Measurements from ENCODE around the gene UBL7. TPM values are rescaled to one million over a fixed set of nuclear protein-coding genes. Genes with fewer than 3 reads are reported as not detected.
"Not testable (repeated sequence)": the region's sequence is repeated elsewhere in the genome, so short reads cannot be mapped to it uniquely, and the experiment has no call there.

The UBL7 gene
- total RNA-seq, 8 experiments from 2014 or later = 34.5 to 48.1 (median 43.2) TPM

DNA sequence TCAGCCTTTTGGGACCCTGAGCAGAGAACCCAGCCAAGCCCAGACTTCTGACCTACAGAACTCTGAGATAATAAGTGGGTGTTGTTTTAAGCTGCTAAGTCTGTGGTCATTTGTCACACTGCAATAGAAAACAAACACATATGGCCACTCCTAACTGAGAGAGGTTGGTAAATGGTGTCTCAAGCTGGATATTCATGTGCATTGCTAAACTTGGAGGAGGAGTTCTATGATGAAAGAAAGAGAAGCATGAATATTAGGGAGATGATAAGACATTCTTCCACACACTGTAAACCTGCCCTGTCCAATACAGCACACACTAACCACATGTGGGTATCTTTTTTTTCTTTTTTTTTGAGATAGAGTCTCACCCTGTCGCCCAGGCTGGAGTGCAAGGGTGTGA lies 27.8 kb upstream of the UBL7 start:
- in situ Hi-C loops (cut with MboI; ENCODE audit: low pct_unique_long_range_greater_than_20kb in 2 of 9, low sequenced_read_pairs in 9 of 9, unreplicated experiment in 9 of 9) = no loop called here
- ATAC-seq (replicated peaks in 6 of 8) = peak in 3 of 8 experiments; percentile 90 to 96 (median 96)

DNA sequence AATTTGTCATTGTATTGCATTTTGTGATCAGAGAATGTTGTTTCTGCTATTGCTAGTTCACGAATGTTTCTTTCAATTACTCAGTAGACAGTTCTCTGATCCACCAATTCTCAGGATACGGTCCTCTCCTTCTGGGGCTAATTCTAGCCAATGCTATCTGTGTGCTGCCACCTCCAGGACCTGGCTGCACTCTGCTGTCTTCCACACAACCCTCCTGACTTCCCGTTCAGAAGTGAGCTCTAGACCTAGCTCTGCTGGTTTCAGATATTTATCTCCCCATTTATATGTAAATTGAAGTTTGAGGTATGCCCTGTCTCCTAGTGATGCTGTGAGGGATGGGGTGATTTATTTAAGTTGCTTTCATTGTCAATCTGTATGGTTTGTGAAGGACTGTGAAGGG lies 21.7 kb upstream of the UBL7 start:
- 25 to 80% (median 51%) methylated on average over 1 to 3 of the region's 3 CpGs; no CpG with 5 or more reads in 1 of the 10 experiments for WGBS, 10 experiments
- Histone ChIP-seq H3K4me3 (no peak overlapping the region), H3K4me1 (replicated peaks in 1 of 2) (no peaks in the 10 kb centered on the region), H3K27ac (no peak overlapping the region)
- in situ Hi-C loops (cut with MboI; ENCODE audit: low pct_unique_long_range_greater_than_20kb in 2 of 9, low sequenced_read_pairs in 9 of 9, unreplicated experiment in 9 of 9) = no loop called here
- ATAC-seq (replicated peaks in 6 of 8) = peak in 6 of 8 experiments; percentile 37 to 84 (median 78)

More for the DNA sequence above, 27.8 kb upstream of the UBL7 start:
- no peak overlapping the region for H3K4me3 ChIP-seq
- H3K4me1 ChIP-seq (replicated peaks in 1 of 2) = peaks cover 0 to 5% of the 10 kb centered on the region in 2 donors
- H3K27ac ChIP-seq = no peak overlapping the region
- 17 to 100% (median 75%) methylated on average over 1 of the region's 1 CpG; no CpG with 5 or more reads in 4 of the 10 experiments for WGBS, 10 experiments

DNA sequence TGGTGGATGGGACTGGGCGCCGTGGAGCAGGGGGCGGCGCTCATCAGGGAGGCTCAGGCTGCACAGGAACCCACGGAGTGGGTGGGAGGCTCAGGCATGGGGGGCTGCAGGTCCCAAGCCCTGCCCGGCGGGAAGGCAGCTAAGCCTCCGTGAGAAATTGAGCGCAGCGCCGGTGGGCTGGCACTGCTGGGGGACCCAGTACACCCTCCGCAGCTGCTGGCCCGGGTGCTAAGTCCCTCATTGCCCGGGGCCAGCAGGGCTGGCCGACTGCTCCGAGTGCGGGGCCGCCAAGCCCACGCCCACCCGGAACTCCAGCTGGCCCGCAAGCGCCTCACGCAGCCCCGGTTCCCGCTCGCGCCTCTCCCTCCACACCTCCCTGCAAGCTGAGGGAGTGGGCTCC lies 19.4 kb upstream of the UBL7 start:
- H3K27ac ChIP-seq; in situ Hi-C loops (cut with MboI; ENCODE audit: low pct_unique_long_range_greater_than_20kb in 2 of 9, low sequenced_read_pairs in 9 of 9, unreplicated experiment in 9 of 9); H3K4me1 ChIP-seq (replicated peaks in 1 of 2); ATAC-seq (replicated peaks in 6 of 8); H3K4me3 ChIP-seq: not testable (repeated sequence)
- 82 to 91% methylated on average over 2 to 8 of the region's 27 CpGs; no CpG with 5 or more reads in 8 of the 10 experiments for WGBS, 10 experiments

DNA sequence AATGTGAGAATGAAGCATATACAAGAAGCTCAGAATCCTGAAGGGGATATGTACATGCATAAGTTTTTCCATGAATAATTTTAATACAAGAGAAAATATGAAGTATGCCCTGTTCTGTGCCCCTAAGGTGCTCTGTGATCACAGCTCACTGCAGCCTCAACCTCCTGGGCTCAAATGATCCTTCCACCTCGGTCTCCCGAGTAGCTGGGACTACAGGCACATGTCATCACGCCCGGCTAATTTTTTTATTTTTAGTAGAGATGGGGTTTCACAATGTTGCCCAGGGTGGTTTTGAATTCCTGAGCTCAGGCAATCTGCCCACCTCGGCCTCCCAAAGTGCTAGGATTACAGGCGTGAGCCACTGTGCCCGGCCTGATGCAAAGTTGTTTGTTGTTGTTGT lies 10.7 kb upstream of the UBL7 start:
- H3K4me3 ChIP-seq; in situ Hi-C loops (cut with MboI; ENCODE audit: low pct_unique_long_range_greater_than_20kb in 2 of 9, low sequenced_read_pairs in 9 of 9, unreplicated experiment in 9 of 9); H3K4me1 ChIP-seq (replicated peaks in 1 of 2); H3K27ac ChIP-seq: not testable (repeated sequence)
- peak in 1 of 8 experiments; percentile 36 for ATAC-seq (replicated peaks in 6 of 8)
- WGBS, 10 experiments = 80 to 100% (median 92%) methylated on average over 2 to 6 of the region's 7 CpGs; no CpG with 5 or more reads in 3 of the 10 experiments

DNA sequence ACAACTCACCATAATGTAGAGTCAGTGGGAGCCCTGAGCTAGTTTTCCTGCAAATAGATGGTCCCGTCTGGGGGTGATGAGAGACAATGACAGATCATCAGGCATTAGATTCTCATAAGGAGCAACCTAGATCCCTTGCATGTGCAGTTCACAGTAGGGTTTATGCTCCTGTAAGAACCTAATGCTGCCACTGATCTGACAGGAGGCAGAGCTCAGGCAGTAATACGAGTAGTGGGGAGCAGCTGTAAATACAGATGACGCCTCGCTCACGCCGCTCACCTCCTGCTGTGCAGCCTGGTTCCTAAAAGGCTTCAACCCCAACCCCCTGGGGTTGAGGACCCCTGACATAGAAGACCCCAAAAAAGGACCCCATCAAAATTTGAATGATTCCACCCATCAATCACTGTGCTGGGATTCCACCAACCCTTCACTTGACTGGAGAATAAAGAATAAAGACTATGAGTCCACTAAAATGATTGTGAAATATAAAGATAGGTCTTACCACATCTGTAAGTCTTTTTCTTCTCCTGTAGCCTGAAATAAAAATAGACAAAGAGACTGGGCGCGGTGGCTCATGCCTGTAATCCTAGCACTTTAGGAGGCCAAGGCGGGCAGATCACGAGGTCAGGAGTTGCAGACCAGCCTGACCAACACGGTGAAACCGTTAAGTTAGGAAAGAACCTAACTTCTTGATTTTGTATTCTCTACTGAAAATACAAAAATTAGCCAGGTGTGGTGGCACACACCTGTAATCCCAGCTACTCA lies 9.9 kb upstream of the UBL7 start:
- 88 to 100% (median 93%) methylated on average over 2 to 12 of the region's 12 CpGs; no CpG with 5 or more reads in 2 of the 10 experiments for WGBS, 10 experiments
- Histone ChIP-seq H3K27ac (no peak overlapping the region), H3K4me3 (no peak overlapping the region), H3K4me1 (replicated peaks in 1 of 2) (no peaks in the 10 kb centered on the region)
- in situ Hi-C loops (cut with MboI; ENCODE audit: low pct_unique_long_range_greater_than_20kb in 2 of 9, low sequenced_read_pairs in 9 of 9, unreplicated experiment in 9 of 9) = no loop called here
- ATAC-seq (replicated peaks in 6 of 8) = no peak

DNA sequence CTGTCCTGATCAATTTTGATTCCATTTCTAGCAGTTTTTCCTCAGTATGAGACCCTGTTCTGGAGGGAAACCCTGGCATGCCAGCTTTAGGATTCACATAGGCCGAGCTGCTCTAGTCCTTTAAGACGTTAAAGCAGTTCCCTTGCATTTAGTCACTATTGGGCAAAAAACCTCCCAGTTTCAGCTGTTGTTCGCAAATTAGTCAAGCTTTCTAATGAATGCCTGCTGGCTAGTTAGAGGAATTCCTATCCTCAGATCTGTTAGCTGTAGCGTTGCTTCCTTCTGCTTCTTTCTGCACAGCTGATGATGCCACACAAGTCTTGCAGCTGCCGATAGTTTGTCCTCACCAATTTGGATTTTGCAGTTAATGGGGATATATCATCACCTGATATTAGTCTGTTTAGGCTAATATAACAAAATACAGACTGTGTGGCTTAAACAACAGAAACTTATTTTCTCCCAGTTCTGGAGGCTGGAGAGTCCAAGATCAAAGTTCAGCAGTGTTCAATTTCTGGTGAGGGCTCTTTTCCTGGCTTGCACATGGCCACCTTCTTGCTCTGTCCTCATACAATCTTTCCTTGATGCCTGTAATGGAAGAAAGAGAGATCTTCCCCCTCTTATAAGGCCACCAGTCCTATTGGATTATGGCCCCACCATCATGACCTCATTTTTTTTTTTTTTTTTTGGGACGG lies 7.5 kb upstream of the UBL7 start:
- in situ Hi-C loops (cut with MboI; ENCODE audit: low pct_unique_long_range_greater_than_20kb in 2 of 9, low sequenced_read_pairs in 9 of 9, unreplicated experiment in 9 of 9) = no loop called here
- 88 to 100% (median 94%) methylated on average over 1 to 6 of the region's 6 CpGs for WGBS, 10 experiments
- Histone ChIP-seq H3K27ac (no peak overlapping the region), H3K4me1 (replicated peaks in 1 of 2) (no peaks in the 10 kb centered on the region), H3K4me3 (no peak overlapping the region)
- ATAC-seq (replicated peaks in 6 of 8) = no peak

DNA sequence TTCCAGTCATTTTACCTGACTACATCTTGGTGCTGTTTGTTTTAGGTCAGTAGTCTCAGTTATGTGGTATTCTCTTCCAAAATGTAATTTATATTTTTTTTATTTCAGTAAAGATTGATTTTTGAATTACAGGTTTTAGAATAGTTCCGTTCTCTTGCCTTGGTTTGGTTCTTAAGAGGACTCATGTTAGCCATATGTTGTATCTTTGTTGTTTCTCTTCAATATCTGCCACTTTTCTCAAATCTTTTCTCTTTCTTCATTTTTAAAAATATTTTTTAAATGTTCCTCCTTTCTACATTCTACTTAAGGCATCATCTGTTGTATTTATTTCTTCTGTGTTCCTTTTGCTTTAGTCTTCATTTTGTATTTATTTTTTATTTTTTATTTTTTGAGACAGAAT lies 5.6 kb upstream of the UBL7 start:
- H3K27ac ChIP-seq = no peak overlapping the region
- in situ Hi-C loops (cut with MboI; ENCODE audit: low pct_unique_long_range_greater_than_20kb in 2 of 9, low sequenced_read_pairs in 9 of 9, unreplicated experiment in 9 of 9) = no loop called here
- peaks cover 0 to 5% of the 10 kb centered on the region in 2 donors for H3K4me1 ChIP-seq (replicated peaks in 1 of 2)
- WGBS, 10 experiments = 78 to 100% (median 100%) methylated on average over 1 of the region's 1 CpG
- no peak for ATAC-seq (replicated peaks in 6 of 8)
- no peak overlapping the region for H3K4me3 ChIP-seq

DNA sequence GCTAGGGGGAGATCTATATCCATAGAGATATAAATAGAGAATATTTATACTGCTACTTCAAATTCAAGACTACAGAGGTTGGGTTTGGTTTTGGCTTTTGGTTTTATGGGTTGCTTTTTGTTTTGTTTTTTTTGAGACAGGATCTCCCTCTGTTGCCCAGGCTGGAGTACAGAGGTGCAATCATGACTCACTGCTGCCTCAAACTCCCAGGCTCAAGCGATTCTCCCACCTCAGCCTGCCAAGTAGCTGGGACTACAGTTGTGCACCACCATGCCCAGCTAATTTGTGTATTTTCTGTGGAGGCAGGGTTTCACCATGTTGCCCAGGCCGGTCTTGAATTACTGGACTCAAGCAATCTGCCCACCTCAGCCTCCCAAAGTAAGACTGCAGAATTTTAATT lies 3.9 kb upstream of the UBL7 start:
- in situ Hi-C loops (cut with MboI; ENCODE audit: low pct_unique_long_range_greater_than_20kb in 2 of 9, low sequenced_read_pairs in 9 of 9, unreplicated experiment in 9 of 9) = no loop called here
- peaks cover 4 to 7% of the 10 kb centered on the region in 2 donors for H3K4me1 ChIP-seq (replicated peaks in 1 of 2)
- 80 to 100% (median 97%) methylated on average over 1 to 2 of the region's 2 CpGs; no CpG with 5 or more reads in 2 of the 10 experiments for WGBS, 10 experiments
- H3K27ac ChIP-seq = no peak overlapping the region
- ATAC-seq (replicated peaks in 6 of 8) = no peak
- H3K4me3 ChIP-seq = no peak overlapping the region

DNA sequence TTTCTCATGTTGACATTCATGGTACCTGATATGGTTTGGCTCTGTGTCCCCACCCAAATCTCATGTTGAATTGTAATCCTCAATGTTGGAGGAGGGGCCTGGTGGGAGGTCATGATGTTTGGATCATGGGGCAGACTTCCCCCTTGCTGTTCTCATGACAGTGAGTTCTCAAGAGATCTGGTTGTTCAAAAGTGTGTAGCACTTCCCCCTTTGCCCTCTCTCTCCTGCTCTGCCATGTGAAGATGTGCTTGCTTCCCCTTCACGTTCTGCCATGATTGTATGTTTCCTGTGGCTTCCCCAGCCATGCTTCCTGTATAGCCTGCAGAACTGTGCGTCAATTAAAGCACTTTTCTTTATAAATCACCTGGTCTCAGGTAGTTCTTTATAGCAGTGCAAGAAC lies 3.3 kb upstream of the UBL7 start:
- H3K27ac ChIP-seq = no peak overlapping the region
- peaks cover 4 to 7% of the 10 kb centered on the region in 2 donors for H3K4me1 ChIP-seq (replicated peaks in 1 of 2)
- in situ Hi-C loops (cut with MboI; ENCODE audit: low pct_unique_long_range_greater_than_20kb in 2 of 9, low sequenced_read_pairs in 9 of 9, unreplicated experiment in 9 of 9) = no loop called here
- no peak overlapping the region for H3K4me3 ChIP-seq
- WGBS, 10 experiments = 40 to 100% (median 81%) methylated on average over 1 to 2 of the region's 2 CpGs; no CpG with 5 or more reads in 4 of the 10 experiments
- ATAC-seq (replicated peaks in 6 of 8) = no peak

DNA sequence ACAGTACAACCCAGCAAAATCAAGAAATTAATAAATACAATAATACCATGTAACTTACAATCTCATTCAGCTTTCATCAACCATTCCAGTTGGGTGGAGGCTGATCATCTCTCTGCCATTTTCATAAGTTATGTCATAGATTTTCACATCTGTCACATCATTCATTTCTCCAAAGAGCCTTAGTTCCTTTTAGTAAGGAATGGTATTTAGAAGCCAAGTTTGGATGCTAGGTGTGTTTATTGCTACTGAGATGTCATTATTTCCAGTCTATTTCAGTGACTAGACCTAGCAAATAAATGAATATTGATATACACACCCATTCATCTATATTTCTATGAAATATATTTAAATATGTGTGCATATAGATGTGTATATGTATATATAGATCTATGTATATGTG lies 2.7 kb upstream of the UBL7 start:
- in situ Hi-C loops (cut with MboI; ENCODE audit: low pct_unique_long_range_greater_than_20kb in 2 of 9, low sequenced_read_pairs in 9 of 9, unreplicated experiment in 9 of 9) = no loop called here
- ATAC-seq (replicated peaks in 6 of 8) = no peak
- H3K4me1 ChIP-seq (replicated peaks in 1 of 2) = peaks cover 4 to 7% of the 10 kb centered on the region in 2 donors
- no peak overlapping the region for H3K27ac ChIP-seq
- H3K4me3 ChIP-seq = no peak overlapping the region

DNA sequence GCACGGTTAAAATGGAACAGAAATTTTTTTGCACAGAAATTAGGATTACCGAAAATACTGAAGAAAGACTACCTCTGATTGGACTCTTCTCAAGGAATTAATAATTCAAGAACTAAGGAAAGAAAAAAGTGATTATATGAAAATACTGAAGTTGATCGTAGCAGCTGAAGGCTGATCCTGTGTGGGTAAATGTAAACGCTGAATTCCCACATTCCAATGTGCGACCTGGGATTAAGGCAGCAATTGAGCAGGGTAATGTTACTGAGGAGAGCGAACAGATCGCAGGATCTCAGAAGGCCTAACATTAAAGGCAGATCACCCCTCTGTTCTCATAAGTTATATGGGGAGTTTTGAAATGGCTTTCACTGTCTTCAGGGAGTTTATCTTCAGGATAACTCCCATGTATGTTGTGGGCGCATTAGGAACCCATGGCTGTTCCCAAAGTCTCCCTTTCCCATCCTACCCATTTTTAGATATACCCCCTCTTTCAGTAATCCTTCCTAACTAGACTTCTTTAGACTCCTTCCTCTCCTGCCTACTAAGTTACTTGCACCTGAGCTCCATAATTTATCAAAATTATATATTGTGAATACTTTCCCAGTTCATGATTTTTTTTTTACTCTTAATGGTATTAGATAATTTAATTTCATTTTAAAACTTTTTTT lies 1.0 kb upstream of the UBL7 start:
- 8 to 100% (median 36%) methylated on average over 1 to 8 of the region's 8 CpGs for WGBS, 10 experiments
- peak overlapping the region; percentile 61 to 82 (median 71) for H3K4me3 ChIP-seq
- H3K27ac ChIP-seq = no peak overlapping the region
- peaks cover 4 to 7% of the 10 kb centered on the region in 2 donors for H3K4me1 ChIP-seq (replicated peaks in 1 of 2)
- in situ Hi-C loops (cut with MboI; ENCODE audit: low pct_unique_long_range_greater_than_20kb in 2 of 9, low sequenced_read_pairs in 9 of 9, unreplicated experiment in 9 of 9) = no loop called here
- ATAC-seq (replicated peaks in 6 of 8) = no peak

DNA sequence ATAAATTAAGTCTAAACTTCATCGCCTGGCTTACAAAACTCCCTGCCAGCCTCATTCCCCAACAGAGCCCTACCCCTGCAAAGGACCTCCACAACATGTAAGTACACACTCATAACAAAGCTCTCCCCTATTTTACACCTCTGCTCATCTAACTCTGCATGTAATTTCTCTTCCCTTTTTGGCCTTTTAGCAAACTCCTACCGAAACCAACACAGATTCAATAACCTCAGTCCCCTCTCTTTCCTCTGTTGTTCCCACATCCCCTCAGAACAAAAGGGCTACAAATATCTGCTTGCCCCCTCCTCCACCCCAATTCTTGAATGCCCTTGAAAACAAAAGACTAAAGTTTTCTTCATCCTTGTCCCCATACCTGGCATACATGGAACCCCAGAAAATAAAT lies 662 bp downstream of the UBL7 start:
- WGBS, 10 experiments = 0 to 71% (median 20%) methylated on average over 1 to 2 of the region's 2 CpGs; no CpG with 5 or more reads in 5 of the 10 experiments
- ATAC-seq (replicated peaks in 6 of 8) = no peak
- in situ Hi-C loops (cut with MboI; ENCODE audit: low pct_unique_long_range_greater_than_20kb in 2 of 9, low sequenced_read_pairs in 9 of 9, unreplicated experiment in 9 of 9) = no loop called here
- peak overlapping the region; percentile 61 to 82 (median 71) for H3K4me3 ChIP-seq
- H3K4me1 ChIP-seq (replicated peaks in 1 of 2) = peaks cover 4 to 7% of the 10 kb centered on the region in 2 donors
- peak overlapping the region in 1 of 2 donors; percentile 82 for H3K27ac ChIP-seq

DNA sequence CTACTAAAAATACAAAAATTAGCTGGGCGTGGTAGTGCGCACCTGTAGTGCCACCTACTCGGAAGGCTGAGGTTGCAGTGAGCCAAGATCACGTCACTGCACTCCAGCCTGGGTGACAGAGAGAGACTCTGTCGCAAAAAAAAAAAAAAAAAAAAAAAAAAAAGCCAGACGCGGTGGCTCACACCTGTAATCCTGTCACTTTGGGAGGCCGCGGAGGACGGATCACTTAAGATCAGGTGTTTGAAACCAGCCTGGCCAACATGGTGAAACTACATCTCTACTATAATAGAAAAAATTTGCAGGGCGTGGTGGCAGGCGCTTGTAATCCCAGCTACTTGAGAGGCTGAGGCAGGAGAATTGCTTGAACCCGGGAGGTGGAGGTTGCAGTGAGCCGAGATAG lies 1.2 kb downstream of the UBL7 start:
- ATAC-seq (replicated peaks in 6 of 8); in situ Hi-C loops (cut with MboI; ENCODE audit: low pct_unique_long_range_greater_than_20kb in 2 of 9, low sequenced_read_pairs in 9 of 9, unreplicated experiment in 9 of 9); H3K4me3 ChIP-seq; H3K27ac ChIP-seq; H3K4me1 ChIP-seq (replicated peaks in 1 of 2): not testable (repeated sequence)
- WGBS, 10 experiments = 92 to 100% (median 100%) methylated on average over 1 to 9 of the region's 14 CpGs; no CpG with 5 or more reads in 2 of the 10 experiments
